ENCODE measurements around the gene TOPAZ1.
"Not testable (repeated sequence)": the region's sequence is repeated elsewhere in the genome, so short reads cannot be mapped to it uniquely, and the experiment has no call there.

The TOPAZ1 gene

GRCh38 chr3:44339181-44340057 is 97.7 kb downstream of the TOPAZ1 start:
- no peak for TF ChIP-seq CTCF (IDR thresholded peaks at IDR 0.05; ENCODE audit: extremely low read depth, insufficient read depth, missing control alignments)
- no peak for DNase-seq (ENCODE audit: low spot score)
- in situ Hi-C loops (cut with MboI; ENCODE audit: low pct_unique_long_range_greater_than_20kb, low sequenced_read_pairs, unreplicated experiment): loop anchor here (25.0 kb wide), 1 partner anchor 573 kb away; no protein-coding TSS in a partner anchor

DNA sequence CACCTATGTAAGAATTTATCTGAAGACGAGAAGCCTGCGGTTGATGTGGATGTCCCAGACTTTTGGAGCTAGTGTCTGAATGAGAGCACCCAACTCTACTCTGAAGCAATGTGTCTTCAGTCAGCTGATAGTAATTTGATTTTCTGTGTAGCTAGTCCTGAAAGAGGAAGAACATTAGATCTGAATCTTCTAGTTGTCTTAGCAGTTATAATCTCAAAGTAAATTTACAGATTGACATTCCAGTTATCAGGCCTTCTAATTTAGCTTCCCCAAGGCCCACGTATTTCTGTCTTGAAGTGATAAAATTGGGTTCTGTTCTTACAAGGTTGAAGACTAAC is 98.3 kb downstream of the TOPAZ1 start:
- no peak for DNase-seq (ENCODE audit: low spot score)
- TF ChIP-seq CTCF (IDR thresholded peaks at IDR 0.05; ENCODE audit: extremely low read depth, insufficient read depth, missing control alignments): no peak
- in situ Hi-C loops (cut with MboI; ENCODE audit: low pct_unique_long_range_greater_than_20kb, low sequenced_read_pairs, unreplicated experiment): loop anchor here (25.0 kb wide), 1 partner anchor 572 kb away; no protein-coding TSS in a partner anchor

- in situ Hi-C loops (cut with MboI; ENCODE audit: low pct_unique_long_range_greater_than_20kb, low sequenced_read_pairs, unreplicated experiment): loop anchor here (25.0 kb wide), 1 partner anchor 570 kb away; no protein-coding TSS in a partner anchor
- no peak for TF ChIP-seq CTCF (IDR thresholded peaks at IDR 0.05; ENCODE audit: extremely low read depth, insufficient read depth, missing control alignments)
- no peak for DNase-seq (ENCODE audit: low spot score)
These were observed 100.6 kb downstream of the TOPAZ1 start for GRCh38 chr3:44342176-44342790.

- DNase-seq (ENCODE audit: low spot score): no peak
- TF ChIP-seq CTCF (IDR thresholded peaks at IDR 0.05; ENCODE audit: extremely low read depth, insufficient read depth, missing control alignments): no peak
- in situ Hi-C loops (cut with MboI; ENCODE audit: low pct_unique_long_range_greater_than_20kb, low sequenced_read_pairs, unreplicated experiment): loop anchor here (25.0 kb wide), 1 partner anchor 569 kb away; no protein-coding TSS in a partner anchor
These were observed 101.7 kb downstream of the TOPAZ1 start for GRCh38 chr3:44343421-44343820.

DNA sequence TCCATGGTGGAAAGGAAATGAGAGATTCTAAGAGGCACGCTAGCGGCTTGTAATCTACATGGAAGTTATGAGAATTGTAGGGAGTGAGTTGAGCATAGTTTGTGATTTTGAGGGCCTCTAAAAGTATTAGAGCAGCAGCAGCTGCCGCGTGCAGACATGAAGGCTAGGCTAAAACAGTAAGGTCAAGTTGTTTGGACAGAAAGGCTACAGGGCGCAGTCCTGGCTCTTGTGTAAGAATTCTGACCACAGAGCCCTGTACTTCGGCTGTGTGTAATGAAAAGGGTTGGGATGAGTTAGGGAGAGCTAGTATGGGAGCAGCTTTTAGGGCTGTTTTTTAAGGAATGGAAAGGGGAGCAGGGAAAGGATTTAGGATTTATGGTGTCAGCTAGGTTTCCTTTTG is 104.9 kb downstream of the TOPAZ1 start:
- in situ Hi-C loops (cut with MboI; ENCODE audit: low pct_unique_long_range_greater_than_20kb, low sequenced_read_pairs, unreplicated experiment): loop anchor here (25.0 kb wide), 1 partner anchor 566 kb away; no protein-coding TSS in a partner anchor
- DNase-seq (ENCODE audit: low spot score): not testable (repeated sequence)

DNA sequence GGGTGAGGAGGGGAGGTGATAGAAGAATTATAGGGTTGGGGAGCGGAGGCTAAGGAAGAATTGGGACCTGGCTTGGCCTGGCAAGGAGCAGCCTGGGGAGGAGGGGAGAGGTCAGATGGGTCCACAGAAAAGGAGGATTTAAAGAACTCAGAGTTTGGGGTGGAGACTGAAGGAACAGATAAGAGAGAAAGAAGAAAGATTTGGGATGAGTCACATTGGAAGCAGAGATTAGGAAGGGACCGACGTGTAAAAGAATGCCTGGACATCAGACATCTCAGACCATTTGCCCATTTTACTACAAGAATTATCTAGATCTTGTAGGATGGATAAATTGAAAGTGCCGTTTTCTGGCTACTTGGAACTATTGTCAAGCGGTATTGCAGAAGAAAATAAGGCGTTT is 107.3 kb downstream of the TOPAZ1 start:
- in situ Hi-C loops (cut with MboI; ENCODE audit: low pct_unique_long_range_greater_than_20kb, low sequenced_read_pairs, unreplicated experiment): loop anchor here (25.0 kb wide), 1 partner anchor 563 kb away; no protein-coding TSS in a partner anchor
- no peak for DNase-seq (ENCODE audit: low spot score)
- no peak for TF ChIP-seq CTCF (IDR thresholded peaks at IDR 0.05; ENCODE audit: extremely low read depth, insufficient read depth, missing control alignments)
